ENCODE measurements around the gene LEPROT.
A peak's percentile ranks its signal among the peaks of the same experiment; 100 is the strongest.

The LEPROT gene

DNA sequence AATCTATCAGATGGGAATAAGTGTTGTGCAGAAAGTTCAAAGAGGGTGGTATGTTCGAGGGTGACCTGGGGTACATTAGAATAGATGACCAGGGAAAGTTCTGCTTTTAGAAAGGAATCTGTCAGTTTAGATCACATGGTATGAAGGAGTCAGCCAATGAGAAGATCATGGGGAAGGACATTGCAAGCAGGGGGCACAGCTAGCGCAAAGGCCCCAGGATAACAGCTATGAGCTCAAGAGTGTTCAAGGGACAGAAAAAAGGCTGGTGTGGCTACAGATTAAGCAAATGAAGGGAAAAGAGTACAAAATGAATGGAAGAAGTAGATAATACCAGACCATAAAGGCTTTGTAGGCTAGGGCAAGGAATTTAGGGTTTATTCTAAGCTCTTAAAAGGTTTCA lies 8.6 kb downstream of the LEPROT start:
- no peak overlapping the region for H3K27ac ChIP-seq
- TF ChIP-seq CTCF (conservative IDR thresholded peaks at IDR 0.05): no peak

GRCh38 chr1:65429806-65430205 lies 9.3 kb downstream of the LEPROT start:
- H3K27ac ChIP-seq: no peak overlapping the region
- TF ChIP-seq CTCF (conservative IDR thresholded peaks at IDR 0.05): no peak

- no peak overlapping the region for H3K27ac ChIP-seq
- TF ChIP-seq CTCF (conservative IDR thresholded peaks at IDR 0.05): peak; percentile 81
These were observed 10.7 kb downstream of the LEPROT start for GRCh38 chr1:65431111-65431705.

DNA sequence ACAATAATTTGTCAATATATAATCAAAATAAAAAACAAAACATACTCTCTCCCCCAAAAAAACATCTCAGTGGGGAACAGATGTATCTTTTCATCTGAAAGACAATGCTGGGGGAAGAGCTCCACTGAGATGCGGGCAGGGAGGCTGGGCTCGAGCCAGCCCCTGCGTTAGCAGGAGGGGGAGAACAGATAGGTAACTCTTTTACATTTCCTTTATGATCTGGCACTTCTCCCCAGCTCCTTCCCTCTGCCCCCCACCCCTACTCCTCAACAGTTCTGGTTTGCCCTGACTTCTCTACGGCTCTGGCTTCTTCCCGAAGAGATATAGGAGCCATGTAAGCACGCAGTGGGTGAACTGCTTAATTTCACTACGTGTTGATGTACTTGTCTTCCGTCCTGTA lies 12.4 kb downstream of the LEPROT start:
- H3K27ac ChIP-seq: no peak overlapping the region
- TF ChIP-seq CTCF (conservative IDR thresholded peaks at IDR 0.05): no peak

DNA sequence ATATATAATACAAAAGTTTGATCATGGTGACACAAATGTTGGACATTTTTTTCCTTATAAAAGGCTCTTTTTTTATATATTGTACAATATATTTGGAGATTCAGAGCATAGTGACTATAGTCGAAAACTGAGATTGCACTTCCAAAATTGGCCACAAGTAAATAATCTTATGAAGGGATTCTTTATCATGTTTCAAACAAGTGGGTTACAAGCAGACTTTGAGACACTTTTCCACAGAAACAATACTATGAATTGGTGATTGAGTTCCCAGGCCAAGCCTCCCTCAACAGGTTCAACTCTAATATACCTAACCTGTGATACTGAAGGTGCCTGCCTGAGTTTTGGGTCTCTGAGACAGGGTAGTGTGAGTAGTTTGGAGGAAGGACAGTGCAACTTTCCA lies 13.8 kb downstream of the LEPROT start:
- no peak; the same call in 1 of the 2 replicates for TF ChIP-seq CTCF (conservative IDR thresholded peaks at IDR 0.05)
- no peak overlapping the region for H3K27ac ChIP-seq

GRCh38 chr1:65434760-65435159 lies 14.3 kb downstream of the LEPROT start:
- H3K27ac ChIP-seq: no peak overlapping the region
- no peak for TF ChIP-seq CTCF (conservative IDR thresholded peaks at IDR 0.05)

- no peak for TF ChIP-seq CTCF (conservative IDR thresholded peaks at IDR 0.05)
- no peak overlapping the region for H3K27ac ChIP-seq
These were observed 15.5 kb downstream of the LEPROT start for GRCh38 chr1:65435987-65436386.

Data from VCaP (cell line).